GM21723 (cell line): Measurements from ENCODE around the gene CKLF.

Source experiments
- ATAC-seq: cut with Tn5 transposase; IDR thresholded peaks from one replicate; pipeline ENCODE4 v1.9.1; 2021; ENCODE audit warnings: mild to moderate bottlenecking, moderate library complexity; ENCODE audit not compliant: unreplicated experiment

CKLF gene

DNA sequence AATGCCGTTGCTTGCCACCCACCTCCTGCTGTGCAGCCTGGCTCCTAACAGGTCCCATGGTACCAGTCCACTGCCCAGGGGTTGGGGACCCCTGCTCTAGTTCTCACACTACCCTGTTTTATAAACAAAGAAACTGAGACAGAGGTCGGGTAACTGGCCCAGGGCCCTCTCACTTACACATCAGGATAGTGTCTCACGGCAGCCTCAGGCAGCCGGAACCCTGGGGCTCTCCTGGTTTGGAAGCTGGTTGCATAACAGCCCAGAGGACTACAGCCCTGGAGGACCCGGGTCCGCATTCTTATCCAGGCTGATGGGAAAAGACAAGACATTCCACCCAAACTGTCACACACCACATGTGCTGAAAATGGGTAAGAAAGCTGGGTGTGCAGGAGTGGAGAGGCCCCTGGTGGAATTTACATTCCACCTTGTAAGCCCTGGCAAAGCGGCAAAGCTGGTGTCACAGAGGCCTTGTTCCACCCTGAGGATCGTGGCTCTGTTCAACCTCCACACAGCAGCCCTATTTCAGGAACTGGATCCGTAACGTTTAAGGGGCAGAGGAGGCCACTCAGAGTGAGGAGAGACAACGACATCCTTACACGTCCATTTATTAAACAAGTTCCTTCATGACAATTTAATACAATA, 61.9 kb downstream of the CKLF start:
- ATAC-seq, result no peak
